Mammary epithelial cell (primary cell): ENCODE results near the gene VNN1.

Source experiments
- EZH2 ChIP-seq: IDR thresholded peaks from 2 replicates; pipeline ENCODE4 v1.6.1; 2012; ENCODE audit warnings: low read length, inconsistent platforms, borderline replicate concordance
- TF ChIP-seq, protein P1 (sequence below), 2 donors: IDR thresholded peaks in 1 of 2; conservative IDR thresholded peaks in 1 of 2; 2 replicates each; pipeline ENCODE4 v1.5.1; 2011 to 2012; ENCODE audit warnings: inconsistent platforms in 2 of 2, low read length in 2 of 2, mild to moderate bottlenecking in 2 of 2, control low read depth in 1 of 2, low read depth in 1 of 2; ENCODE audit not compliant: insufficient read depth in 1 of 2; ENCODE audit errors: extremely low read depth in 1 of 2

DNA sequence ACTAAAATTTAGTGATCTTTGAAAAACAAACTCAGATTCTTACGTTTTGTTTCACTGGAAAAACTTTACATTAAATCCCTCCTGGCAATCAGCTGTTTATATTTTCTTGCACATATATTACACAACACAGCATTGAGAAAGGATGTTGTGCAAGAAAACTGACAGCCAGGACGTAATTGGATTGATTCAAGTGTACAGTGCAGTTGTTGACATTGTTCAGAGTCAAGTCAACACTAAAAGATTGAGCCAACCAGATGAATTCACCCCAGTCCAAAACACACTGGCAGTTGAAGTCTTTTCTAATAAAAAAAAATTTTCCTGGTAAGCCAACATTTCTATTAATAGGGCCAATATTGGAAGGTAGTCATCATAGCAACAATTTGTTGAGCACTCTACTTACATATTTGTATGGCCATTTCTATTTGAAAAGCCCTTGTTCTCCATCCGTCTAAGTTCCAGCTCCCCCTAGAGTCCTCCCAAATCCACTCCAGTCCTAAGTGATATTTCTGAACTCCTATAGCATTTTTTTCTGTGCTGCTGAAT, 20.9 kb upstream of the VNN1 start:
- TF ChIP-seq, protein P1, sequence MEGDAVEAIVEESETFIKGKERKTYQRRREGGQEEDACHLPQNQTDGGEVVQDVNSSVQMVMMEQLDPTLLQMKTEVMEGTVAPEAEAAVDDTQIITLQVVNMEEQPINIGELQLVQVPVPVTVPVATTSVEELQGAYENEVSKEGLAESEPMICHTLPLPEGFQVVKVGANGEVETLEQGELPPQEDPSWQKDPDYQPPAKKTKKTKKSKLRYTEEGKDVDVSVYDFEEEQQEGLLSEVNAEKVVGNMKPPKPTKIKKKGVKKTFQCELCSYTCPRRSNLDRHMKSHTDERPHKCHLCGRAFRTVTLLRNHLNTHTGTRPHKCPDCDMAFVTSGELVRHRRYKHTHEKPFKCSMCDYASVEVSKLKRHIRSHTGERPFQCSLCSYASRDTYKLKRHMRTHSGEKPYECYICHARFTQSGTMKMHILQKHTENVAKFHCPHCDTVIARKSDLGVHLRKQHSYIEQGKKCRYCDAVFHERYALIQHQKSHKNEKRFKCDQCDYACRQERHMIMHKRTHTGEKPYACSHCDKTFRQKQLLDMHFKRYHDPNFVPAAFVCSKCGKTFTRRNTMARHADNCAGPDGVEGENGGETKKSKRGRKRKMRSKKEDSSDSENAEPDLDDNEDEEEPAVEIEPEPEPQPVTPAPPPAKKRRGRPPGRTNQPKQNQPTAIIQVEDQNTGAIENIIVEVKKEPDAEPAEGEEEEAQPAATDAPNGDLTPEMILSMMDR (conservative IDR thresholded peaks at IDR 0.05 in 1 of 2, IDR thresholded peaks at IDR 0.05 in 1 of 2; ENCODE audit: extremely low read depth in 1 of 2, insufficient read depth in 1 of 2, low read depth in 1 of 2, low read length in 2 of 2) = peak in 1 of 2 donors; percentile 44
- no peak for TF ChIP-seq EZH2
